SK-N-SH (cell line): ENCODE results near the gene ASB4. TPM values are rescaled to one million over a fixed set of nuclear protein-coding genes. Genes with fewer than 3 reads are reported as not detected.

ENCODE experiments used
- CTCF ChIA-PET: fragments of 300-600, 350-600 bp; formaldehyde crosslinking; extraction: SDS; loops from one replicate; lab custom pipeline; 2021; lab: Yijun Ruan, JAX
- POLR2A ChIA-PET: fragments of 350-600 bp; sonication (Branson Sonifier 250); formaldehyde crosslinking; extraction: SDS; loops from one replicate; lab custom pipeline; 2020; ENCODE audit warnings: antibody characterized with exemption, inconsistent platforms; lab: Yijun Ruan, JAX
- DNase-seq: peaks from one replicate; pipeline ENCODE4 v3.0.0; 2012
- H2AFZ ChIP-seq: fragments of 200-600 bp; sonication (generic); 2 replicates; pipeline ENCODE4 v1.8.1; 2016; ENCODE audit warnings: antibody characterized with exemption, mild to moderate bottlenecking, low read depth
- H3F3A ChIP-seq: fragments of 200-600 bp; sonication (generic); replicated peaks from 2 replicates; pipeline ENCODE3; 2016; ENCODE audit warnings: antibody characterized with exemption, mild to moderate bottlenecking; ENCODE audit not compliant: insufficient read depth
- H3K27ac ChIP-seq, 2 experiments: fragments of 200-500 bp in 1 of 2; fragments of 200-600 bp in 1 of 2; sonication (Bioruptor generic) in 1 of 2; sonication (generic), shearing (Covaris generic) in 1 of 2; 2 replicates each; pipeline versions ENCODE4 v1.5.1 to v1.6.1; 2014 to 2016; ENCODE audit warnings: low read depth in 2 of 2, inconsistent platforms in 1 of 2, low read length in 1 of 2, mild to moderate bottlenecking in 1 of 2, mixed read lengths in 1 of 2
- H3K27me3 ChIP-seq: fragments of 200-600 bp; sonication (generic), shearing (Covaris generic); 2 replicates; pipeline ENCODE4 v1.6.1; 2016; ENCODE audit warnings: mixed run types; ENCODE audit not compliant: insufficient read depth
- H3K36me3 ChIP-seq, 2 experiments: fragments of 200-500 bp in 1 of 2; fragments of 200-600 bp in 1 of 2; sonication (Bioruptor generic) in 1 of 2; sonication (generic) in 1 of 2; replicated peaks in 1 of 2; 2 replicates each; pipeline versions ENCODE3 to v1.5.1; 2014 to 2016; ENCODE audit warnings: low read length in 1 of 2, mild to moderate bottlenecking in 1 of 2; ENCODE audit not compliant: insufficient read depth in 2 of 2, control insufficient read depth in 1 of 2
- H3K4me1 ChIP-seq, 2 experiments: fragments of 200-500 bp in 1 of 2; fragments of 200-600 bp in 1 of 2; sonication (Bioruptor generic) in 1 of 2; sonication (generic), shearing (Covaris generic) in 1 of 2; 2 replicates each; pipeline versions ENCODE4 v1.5.1 to v1.6.1; 2014 to 2016; ENCODE audit warnings: low read depth in 1 of 2, low read length in 1 of 2, mixed run types in 1 of 2; ENCODE audit not compliant: insufficient read depth in 2 of 2, control insufficient read depth in 1 of 2
- H3K4me2 ChIP-seq: fragments of 200-600 bp; sonication (generic), shearing (Covaris generic); 2 replicates; pipeline ENCODE4 v1.6.1; 2017; ENCODE audit warnings: mixed run types
- H3K4me3 ChIP-seq, 2 experiments: fragments of 200-500 bp in 1 of 2; fragments of 200-600 bp in 1 of 2; sonication (Bioruptor generic) in 1 of 2; sonication (generic), shearing (Covaris generic) in 1 of 2; 2 replicates each; pipeline versions ENCODE4 v1.5.1 to v1.8.1; 2014 to 2016; ENCODE audit warnings: low read depth in 2 of 2, inconsistent platforms in 1 of 2, low read length in 1 of 2, mild to moderate bottlenecking in 1 of 2, mixed read lengths in 1 of 2, moderate library complexity in 1 of 2
- H3K79me2 ChIP-seq: fragments of 200-600 bp; sonication (generic); 2 replicates; pipeline ENCODE4 v1.8.1; 2017; ENCODE audit warnings: mild to moderate bottlenecking; ENCODE audit not compliant: insufficient read depth
- H3K9ac ChIP-seq: fragments of 200-600 bp; sonication (generic); 2 replicates; pipeline ENCODE4 v1.6.1; 2017; ENCODE audit warnings: mixed run types
- H3K9me2 ChIP-seq: fragments of 200-600 bp; sonication (generic); 2 replicates; pipeline ENCODE4 v1.6.1; 2017; ENCODE audit warnings: mixed run types
- H3K9me3 ChIP-seq: fragments of 200-600 bp; sonication (generic); 2 replicates; pipeline ENCODE4 v1.6.1; 2017; ENCODE audit warnings: mixed run types, mild to moderate bottlenecking, moderate library complexity
- H4K20me1 ChIP-seq: fragments of 200-600 bp; sonication (generic); 2 replicates; pipeline ENCODE4 v1.6.1; 2017; ENCODE audit warnings: mild to moderate bottlenecking, mixed run types; ENCODE audit not compliant: insufficient read depth
- CHD2 ChIP-seq: fragments of 150-350 bp; IDR thresholded peaks from 2 replicates; pipeline ENCODE4 v1.6.1; 2018; ENCODE audit warnings: low read length; ENCODE audit not compliant: partially characterized antibody
- EZH2phosphoT487 ChIP-seq: fragments of 200-600 bp; sonication (generic); IDR thresholded peaks from 2 replicates; pipeline ENCODE4 v1.6.1; 2017; ENCODE audit warnings: low read depth, mixed run types, mild to moderate bottlenecking, antibody characterized with exemption, moderate library complexity, borderline replicate concordance
- GABPA ChIP-seq: IDR thresholded peaks from 2 replicates; pipeline ENCODE4 v1.4.0; 2012; ENCODE audit warnings: low read depth, mild to moderate bottlenecking
- GATA2 ChIP-seq: sonication (generic); formaldehyde crosslinking; IDR thresholded peaks from 2 replicates; pipeline ENCODE4 v1.5.0; 2020; ENCODE audit warnings: mild to moderate bottlenecking, missing genetic modification reagents
- MXI1 ChIP-seq: IDR thresholded peaks from 2 replicates; pipeline ENCODE4 v1.6.1; 2012; ENCODE audit warnings: mild to moderate bottlenecking, low read depth, low read length, improper control_type of control experiment
- NRF1 ChIP-seq: IDR thresholded peaks from 2 replicates; pipeline ENCODE4 v1.6.1; 2012; ENCODE audit warnings: low read depth, mild to moderate bottlenecking, low read length
- POLR2AphosphoS5 ChIP-seq: IDR thresholded peaks from 2 replicates; pipeline ENCODE4 v1.6.1; 2012; ENCODE audit warnings: low read depth, low read length
- RCOR1 ChIP-seq: fragments of 150-350 bp; IDR thresholded peaks from 2 replicates; pipeline ENCODE4 v1.6.1; 2017; ENCODE audit warnings: antibody characterized with exemption, low read length
- RFX5 ChIP-seq: IDR thresholded peaks from 2 replicates; pipeline ENCODE4 v1.6.1; 2012; ENCODE audit warnings: mild to moderate bottlenecking, improper control_type of control experiment, low read length
- SIN3A ChIP-seq: IDR thresholded peaks from 2 replicates; pipeline ENCODE4 v1.6.1; 2012; ENCODE audit warnings: low read depth, mild to moderate bottlenecking, low read length, moderate library complexity, borderline replicate concordance
- TAF1 ChIP-seq: IDR thresholded peaks from 2 replicates; pipeline ENCODE4 v1.6.1; 2012; ENCODE audit warnings: low read depth, mild to moderate bottlenecking, low read length, moderate library complexity, borderline replicate concordance
- TEAD4 ChIP-seq: IDR thresholded peaks from 2 replicates; pipeline ENCODE4 v1.4.0; 2012; ENCODE audit warnings: mild to moderate bottlenecking, borderline replicate concordance; ENCODE audit not compliant: insufficient read depth
- USF1 ChIP-seq: IDR thresholded peaks from 2 replicates; pipeline ENCODE4 v1.4.0; 2012; ENCODE audit warnings: low read depth, borderline replicate concordance
- YY1 ChIP-seq: IDR thresholded peaks from 2 replicates; pipeline ENCODE4 v1.4.0; 2012; ENCODE audit warnings: low read depth, mild to moderate bottlenecking
- WGBS: methylation state at CpG from one replicate; pipeline ENCODE4 v1.1.6; 2017; ENCODE audit warnings: low lambda C conversion rate; 5-methylcytosine and 5-hydroxymethylcytosine counted together
- polyA plus RNA-seq, 3 experiments: library from polyadenylated mRNA; depleted of rRNA; stranded (reverse); fragments of >200 nt; gene quantifications; 2 replicates each; pipeline ENCODE4 v1.2.3, GENCODE V29; 2012
- TF ChIP-seq, protein P1 (sequence below): fragments of 200-600 bp; sonication (generic); IDR thresholded peaks from 2 replicates; pipeline ENCODE4 v1.6.1; 2017; ENCODE audit warnings: antibody characterized with exemption, mild to moderate bottlenecking, moderate library complexity
- TF ChIP-seq, protein P2 (sequence below): fragments of 150-350 bp; IDR thresholded peaks from 2 replicates; pipeline ENCODE4 v1.6.1; 2017; ENCODE audit warnings: antibody characterized with exemption, low read length, low read depth, borderline replicate concordance

The ASB4 gene
- polyA plus RNA-seq, 1 of the 3 experiments (the other 2 are of a cell fraction), result not detected

- TF ChIP-seq YY1 (no peak), MXI1 (no peak), RFX5 (no peak)
- TF ChIP-seq, protein P1, sequence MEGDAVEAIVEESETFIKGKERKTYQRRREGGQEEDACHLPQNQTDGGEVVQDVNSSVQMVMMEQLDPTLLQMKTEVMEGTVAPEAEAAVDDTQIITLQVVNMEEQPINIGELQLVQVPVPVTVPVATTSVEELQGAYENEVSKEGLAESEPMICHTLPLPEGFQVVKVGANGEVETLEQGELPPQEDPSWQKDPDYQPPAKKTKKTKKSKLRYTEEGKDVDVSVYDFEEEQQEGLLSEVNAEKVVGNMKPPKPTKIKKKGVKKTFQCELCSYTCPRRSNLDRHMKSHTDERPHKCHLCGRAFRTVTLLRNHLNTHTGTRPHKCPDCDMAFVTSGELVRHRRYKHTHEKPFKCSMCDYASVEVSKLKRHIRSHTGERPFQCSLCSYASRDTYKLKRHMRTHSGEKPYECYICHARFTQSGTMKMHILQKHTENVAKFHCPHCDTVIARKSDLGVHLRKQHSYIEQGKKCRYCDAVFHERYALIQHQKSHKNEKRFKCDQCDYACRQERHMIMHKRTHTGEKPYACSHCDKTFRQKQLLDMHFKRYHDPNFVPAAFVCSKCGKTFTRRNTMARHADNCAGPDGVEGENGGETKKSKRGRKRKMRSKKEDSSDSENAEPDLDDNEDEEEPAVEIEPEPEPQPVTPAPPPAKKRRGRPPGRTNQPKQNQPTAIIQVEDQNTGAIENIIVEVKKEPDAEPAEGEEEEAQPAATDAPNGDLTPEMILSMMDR, result no peak
- TF ChIP-seq, protein P2, sequence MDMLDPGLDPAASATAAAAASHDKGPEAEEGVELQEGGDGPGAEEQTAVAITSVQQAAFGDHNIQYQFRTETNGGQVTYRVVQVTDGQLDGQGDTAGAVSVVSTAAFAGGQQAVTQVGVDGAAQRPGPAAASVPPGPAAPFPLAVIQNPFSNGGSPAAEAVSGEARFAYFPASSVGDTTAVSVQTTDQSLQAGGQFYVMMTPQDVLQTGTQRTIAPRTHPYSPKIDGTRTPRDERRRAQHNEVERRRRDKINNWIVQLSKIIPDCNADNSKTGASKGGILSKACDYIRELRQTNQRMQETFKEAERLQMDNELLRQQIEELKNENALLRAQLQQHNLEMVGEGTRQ, result no peak
- TF ChIP-seq, all 33 proteins: peak for 0
Observed at GRCh38 chr7:95556777-95557176, 71.0 kb downstream of the ASB4 start (continued).

GRCh38 chr7:95558864-95559263, 73.1 kb downstream of the ASB4 start:
- Histone ChIP-seq H3K4me2 (no peak overlapping the region), H3K4me1 (no peaks in the 10 kb centered on the region), H3K9me2 (peaks cover 3% of the 10 kb centered on the region; the same call in 1 of the 2 replicates), H3K4me3 (no peak overlapping the region), H3K79me2 (no peaks in the 10 kb centered on the region), H2AFZ (no peak overlapping the region), H3K27ac (no peak overlapping the region), H3K9me3 (no peaks in the 10 kb centered on the region), H3K36me3 (no peaks in the 10 kb centered on the region), H3K9ac (no peak overlapping the region), H4K20me1 (no peaks in the 10 kb centered on the region), H3F3A (no peaks in the 10 kb centered on the region), H3K27me3 (peaks cover 34% of the 10 kb centered on the region)
- ChIA-PET POLR2A (no interaction called here), CTCF (interaction anchor here (1.1 to 2.2 kb wide), 6 partner anchors 14 to 127 kb away, joined by 3 to 10 read pairs (median 3); no protein-coding TSS in a partner anchor)
- no peak for DNase-seq
- 21% methylated on average over 3 of the region's 3 CpGs for WGBS
- TF ChIP-seq NRF1 (no peak), EZH2phosphoT487 (no peak), SIN3A (no peak), CHD2 (no peak), TEAD4 (no peak), USF1 (no peak), GATA2 (CRISPR knock-in tag) (no peak)

DNA sequence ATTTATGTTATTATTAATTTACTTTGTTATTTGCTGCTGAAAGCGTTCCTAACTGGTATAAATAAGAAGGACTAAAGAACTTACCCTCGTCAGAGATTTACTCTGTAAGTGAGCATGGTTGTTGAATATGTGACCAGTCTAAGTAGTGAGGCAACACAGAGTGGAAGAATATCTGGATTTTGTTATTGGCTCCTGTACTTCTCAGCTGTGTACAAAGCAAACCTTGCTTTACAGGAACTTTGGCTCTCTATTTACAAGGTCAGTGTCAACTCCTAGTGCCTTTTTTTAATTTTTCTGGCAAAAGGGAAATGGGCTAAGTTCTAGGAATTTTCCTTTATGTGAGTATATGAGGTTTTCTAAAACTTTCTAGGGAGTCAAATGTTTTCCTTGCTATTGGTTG, 74.9 kb downstream of the ASB4 start:
- Histone ChIP-seq H2AFZ (no peak overlapping the region), H3K9me2 (peaks cover 3% of the 10 kb centered on the region; the same call in 1 of the 2 replicates), H3K36me3 (no peaks in the 10 kb centered on the region), H3K4me1 (no peaks in the 10 kb centered on the region), H3K27ac (no peak overlapping the region), H3F3A (no peaks in the 10 kb centered on the region), H3K4me2 (no peak overlapping the region), H3K27me3 (peaks cover 20% of the 10 kb centered on the region; the same call in 1 of the 2 replicates), H3K79me2 (no peaks in the 10 kb centered on the region), H3K9ac (no peak overlapping the region), H3K9me3 (no peaks in the 10 kb centered on the region), H3K4me3 (no peak overlapping the region), H4K20me1 (no peaks in the 10 kb centered on the region)
- ChIA-PET POLR2A (no interaction called here), CTCF (interaction anchor here (1.5 kb wide), 1 partner anchor 130 kb away, joined by 5 read pairs; no protein-coding TSS in a partner anchor)
- DNase-seq, result no peak
- no peak for TF ChIP-seq TAF1
- TF ChIP-seq POLR2AphosphoS5, result no peak
- TF ChIP-seq RCOR1, result no peak
- no peak for TF ChIP-seq GABPA
- WGBS, result 5% methylated on average over 2 of the region's 2 CpGs
